Measurements from ENCODE around the gene CYP4F8.

The CYP4F8 gene

GRCh38 chr19:15616627-15617270, 1.7 kb downstream of the CYP4F8 start:
- TF ChIP-seq POLR2AphosphoS5 (IDR thresholded peaks at IDR 0.05; ENCODE audit: low read depth, low read length): no peak
- no peak for TF ChIP-seq SIN3A (IDR thresholded peaks at IDR 0.05; ENCODE audit: borderline replicate concordance, insufficient read depth, low read length)

- TF ChIP-seq REST (IDR thresholded peaks at IDR 0.05; ENCODE audit: insufficient read depth in 1 of 2, low read depth in 2 of 2, low read length in 2 of 2) (no peak), TAF1 (IDR thresholded peaks at IDR 0.05; ENCODE audit: borderline replicate concordance, insufficient read depth, low read length) (no peak), FOXP2 (optimal IDR thresholded peaks at IDR 0.05; ENCODE audit: borderline replicate concordance, extremely low read depth, extremely low read length, insufficient read depth) (no peak), SIN3A (IDR thresholded peaks at IDR 0.05; ENCODE audit: borderline replicate concordance, insufficient read depth, low read length) (no peak), POLR2AphosphoS5 (IDR thresholded peaks at IDR 0.05; ENCODE audit: low read depth, low read length) (no peak)
Measured at GRCh38 chr19:15618321-15618720, 3.3 kb downstream of the CYP4F8 start.

GRCh38 chr19:15621801-15622200, 6.8 kb downstream of the CYP4F8 start:
- TF ChIP-seq FOXP2 (optimal IDR thresholded peaks at IDR 0.05; ENCODE audit: borderline replicate concordance, extremely low read depth, extremely low read length, insufficient read depth): no peak
- no peak for TF ChIP-seq SIN3A (IDR thresholded peaks at IDR 0.05; ENCODE audit: borderline replicate concordance, insufficient read depth, low read length)
- no peak for TF ChIP-seq TAF1 (IDR thresholded peaks at IDR 0.05; ENCODE audit: borderline replicate concordance, insufficient read depth, low read length)
- no peak for TF ChIP-seq REST (IDR thresholded peaks at IDR 0.05; ENCODE audit: insufficient read depth in 1 of 2, low read depth in 2 of 2, low read length in 2 of 2)
- TF ChIP-seq POLR2AphosphoS5 (IDR thresholded peaks at IDR 0.05; ENCODE audit: low read depth, low read length): no peak

- no peak for TF ChIP-seq TAF1 (IDR thresholded peaks at IDR 0.05; ENCODE audit: borderline replicate concordance, insufficient read depth, low read length)
- no peak for TF ChIP-seq SIN3A (IDR thresholded peaks at IDR 0.05; ENCODE audit: borderline replicate concordance, insufficient read depth, low read length)
- TF ChIP-seq POLR2AphosphoS5 (IDR thresholded peaks at IDR 0.05; ENCODE audit: low read depth, low read length): no peak
- TF ChIP-seq REST (IDR thresholded peaks at IDR 0.05; ENCODE audit: insufficient read depth in 1 of 2, low read depth in 2 of 2, low read length in 2 of 2): no peak
- no peak for TF ChIP-seq FOXP2 (optimal IDR thresholded peaks at IDR 0.05; ENCODE audit: borderline replicate concordance, extremely low read depth, extremely low read length, insufficient read depth)
Measured at GRCh38 chr19:15622991-15623390, 8.0 kb downstream of the CYP4F8 start.

- TF ChIP-seq REST (IDR thresholded peaks at IDR 0.05; ENCODE audit: insufficient read depth in 1 of 2, low read depth in 2 of 2, low read length in 2 of 2) (peak; percentile 85 to 94), SIN3A (IDR thresholded peaks at IDR 0.05; ENCODE audit: borderline replicate concordance, insufficient read depth, low read length) (no peak)
Measured at GRCh38 chr19:15623711-15624318, 8.8 kb downstream of the CYP4F8 start.
